Fibroblast of lung (primary cell): ENCODE data around the gene EPHA10.

Source experiments
- EZH2 ChIP-seq: IDR thresholded peaks from 2 replicates; pipeline ENCODE4 v1.5.1; 2012; ENCODE audit warnings: low read length, control low read depth, mild to moderate bottlenecking; ENCODE audit errors: missing control alignments
- TF ChIP-seq, protein P1 (sequence below), 2 donors: IDR thresholded peaks in 1 of 2; conservative IDR thresholded peaks in 1 of 2; 1 replicate in 1 of 2; 2 replicates in 1 of 2; pipeline ENCODE4 v1.5.1; 2011 to 2012; ENCODE audit warnings: low read length in 2 of 2, control low read depth in 1 of 2, inconsistent platforms in 1 of 2, low read depth in 1 of 2, mild to moderate bottlenecking in 1 of 2

DNA sequence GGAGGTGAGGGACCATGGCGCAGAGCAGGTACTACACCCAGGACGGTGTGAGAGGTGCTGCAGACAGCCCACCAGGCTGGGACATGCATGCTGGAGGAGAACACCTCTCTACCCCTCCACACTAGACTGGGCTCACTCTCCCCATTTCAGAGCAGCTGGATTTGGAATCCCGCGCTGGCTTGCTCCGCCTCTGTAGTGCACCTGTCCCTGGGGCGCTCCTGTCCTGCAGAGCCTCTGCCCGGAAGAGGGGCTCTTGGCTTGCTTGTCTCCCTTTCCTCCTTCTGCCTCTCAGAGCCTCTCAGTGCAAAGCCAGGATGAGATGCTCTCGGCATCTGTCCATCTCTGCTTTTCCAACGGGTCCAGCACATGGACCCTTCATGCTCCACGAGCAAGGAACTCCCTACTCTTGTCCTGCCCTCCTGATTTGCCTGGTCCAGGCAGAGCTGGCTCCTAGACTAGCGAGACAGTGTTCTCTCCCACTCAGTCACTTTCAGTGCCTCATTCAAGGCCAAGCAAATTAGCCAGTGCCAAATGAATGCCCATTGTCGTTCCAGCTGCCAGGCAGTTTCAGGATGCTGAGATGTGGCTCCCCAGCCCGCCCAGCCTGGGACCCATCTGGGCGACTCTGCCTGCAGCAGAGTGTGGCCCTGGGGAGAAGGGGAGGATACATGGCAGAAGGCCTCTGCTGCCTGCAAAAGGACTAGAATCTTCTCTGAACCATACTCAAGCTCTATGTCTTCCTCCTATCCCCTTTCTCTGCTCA, 38.9 kb downstream of the EPHA10 start:
- TF ChIP-seq, protein P1, sequence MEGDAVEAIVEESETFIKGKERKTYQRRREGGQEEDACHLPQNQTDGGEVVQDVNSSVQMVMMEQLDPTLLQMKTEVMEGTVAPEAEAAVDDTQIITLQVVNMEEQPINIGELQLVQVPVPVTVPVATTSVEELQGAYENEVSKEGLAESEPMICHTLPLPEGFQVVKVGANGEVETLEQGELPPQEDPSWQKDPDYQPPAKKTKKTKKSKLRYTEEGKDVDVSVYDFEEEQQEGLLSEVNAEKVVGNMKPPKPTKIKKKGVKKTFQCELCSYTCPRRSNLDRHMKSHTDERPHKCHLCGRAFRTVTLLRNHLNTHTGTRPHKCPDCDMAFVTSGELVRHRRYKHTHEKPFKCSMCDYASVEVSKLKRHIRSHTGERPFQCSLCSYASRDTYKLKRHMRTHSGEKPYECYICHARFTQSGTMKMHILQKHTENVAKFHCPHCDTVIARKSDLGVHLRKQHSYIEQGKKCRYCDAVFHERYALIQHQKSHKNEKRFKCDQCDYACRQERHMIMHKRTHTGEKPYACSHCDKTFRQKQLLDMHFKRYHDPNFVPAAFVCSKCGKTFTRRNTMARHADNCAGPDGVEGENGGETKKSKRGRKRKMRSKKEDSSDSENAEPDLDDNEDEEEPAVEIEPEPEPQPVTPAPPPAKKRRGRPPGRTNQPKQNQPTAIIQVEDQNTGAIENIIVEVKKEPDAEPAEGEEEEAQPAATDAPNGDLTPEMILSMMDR (conservative IDR thresholded peaks at IDR 0.05 in 1 of 2, IDR thresholded peaks at IDR 0.05 in 1 of 2; ENCODE audit: low read depth in 1 of 2, low read length in 2 of 2): no peak
- no peak for TF ChIP-seq EZH2
